Astrocyte of the hippocampus (primary cell): ENCODE measurements around the gene C1orf35.
"Not testable (repeated sequence)": the region's sequence is repeated elsewhere in the genome, so short reads cannot be mapped to it uniquely, and the experiment has no call there.

Source experiments
- DNase-seq: peaks from one replicate; pipeline ENCODE4 v3.0.0; 2011; ENCODE audit warnings: low read depth, low spot score

Gene C1orf35

DNA sequence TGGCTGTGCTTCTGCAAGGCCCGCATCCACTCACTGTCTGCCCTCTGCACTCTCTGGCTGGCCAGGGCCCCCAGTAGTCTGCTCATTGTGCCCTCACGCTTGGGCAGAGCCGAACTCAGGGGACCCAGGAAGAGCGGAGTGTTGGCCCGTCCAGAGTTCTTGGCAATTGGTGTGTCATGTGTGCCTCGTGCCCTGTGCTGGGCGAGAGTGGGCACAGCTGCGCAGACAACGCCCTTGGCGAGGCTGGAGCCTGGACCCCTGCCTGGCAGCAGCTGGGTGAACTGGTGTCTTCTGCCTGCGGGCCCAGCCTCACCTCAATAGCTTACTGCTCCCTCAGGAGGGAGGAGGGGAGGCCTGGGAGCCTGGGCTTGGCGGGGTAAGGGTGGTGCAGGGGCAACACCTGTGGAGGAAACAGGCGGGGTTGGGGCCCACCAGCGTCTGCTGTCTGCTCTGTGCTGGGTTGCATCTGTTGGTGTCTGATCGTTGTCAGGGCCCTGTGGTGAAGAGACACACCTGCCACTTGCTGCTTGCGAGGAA lies 39.1 kb upstream of the C1orf35 start:
- DNase-seq = no peak

- peak; percentile 90 for DNase-seq
These were observed 38.3 kb upstream of the C1orf35 start for GRCh38 chr1:228141226-228142044.

GRCh38 chr1:228140724-228141225 lies 37.6 kb upstream of the C1orf35 start:
- DNase-seq = no peak

DNA sequence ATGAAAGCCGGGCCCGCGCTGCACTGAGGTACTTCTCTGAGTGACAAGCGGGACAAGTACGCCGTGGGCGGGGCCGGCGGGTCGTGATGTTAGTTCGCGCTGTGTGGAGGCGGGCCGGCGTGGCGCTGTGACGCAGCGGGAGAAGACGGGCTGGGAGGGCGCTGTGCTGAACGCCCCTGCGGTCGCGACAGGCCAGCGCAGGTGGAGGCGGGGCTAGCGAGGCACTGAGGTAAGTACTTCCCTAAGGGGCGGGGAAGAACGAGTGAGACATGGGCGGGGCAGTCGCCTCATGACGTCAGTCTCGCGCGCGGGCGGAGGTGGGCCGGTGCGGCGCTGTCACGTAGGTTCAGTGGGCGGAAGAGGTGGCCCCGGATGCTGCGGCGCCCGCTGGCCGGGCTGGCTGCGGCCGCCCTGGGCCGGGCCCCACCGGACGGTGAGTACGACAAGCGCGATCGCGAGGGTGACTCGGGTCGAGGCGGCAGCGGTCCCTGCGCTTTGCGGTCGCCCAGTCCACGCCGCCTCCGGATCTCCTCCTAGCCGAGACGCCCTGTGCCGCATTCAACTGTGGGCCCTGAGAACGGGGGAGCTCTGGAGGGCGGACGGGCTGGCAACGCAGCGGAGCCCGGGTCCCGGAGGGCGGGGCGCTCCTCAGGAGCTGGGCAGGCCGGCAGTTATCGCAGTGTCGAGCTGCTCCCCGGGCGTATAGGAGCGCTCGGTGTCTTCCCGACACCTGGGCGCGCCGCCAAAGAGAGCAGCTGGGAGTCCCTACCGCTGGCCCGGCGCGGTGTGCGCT lies 37.0 kb upstream of the C1orf35 start, which contains the start of gene GUK1:
Gene GUK1 (plus strand): TSS at position 349 of the 793 bp plus-strand sequence. CDS start 24 bp downstream, at position 373.
- DNase-seq = peak; percentile 100

GRCh38 chr1:228139406-228139930 lies 36.3 kb upstream of the C1orf35 start:
- DNase-seq = no peak

- DNase-seq = no peak
These were observed 33.8 kb upstream of the C1orf35 start for GRCh38 chr1:228136901-228137300.

- DNase-seq = no peak
These were observed 31.5 kb upstream of the C1orf35 start for GRCh38 chr1:228134591-228134990.

DNA sequence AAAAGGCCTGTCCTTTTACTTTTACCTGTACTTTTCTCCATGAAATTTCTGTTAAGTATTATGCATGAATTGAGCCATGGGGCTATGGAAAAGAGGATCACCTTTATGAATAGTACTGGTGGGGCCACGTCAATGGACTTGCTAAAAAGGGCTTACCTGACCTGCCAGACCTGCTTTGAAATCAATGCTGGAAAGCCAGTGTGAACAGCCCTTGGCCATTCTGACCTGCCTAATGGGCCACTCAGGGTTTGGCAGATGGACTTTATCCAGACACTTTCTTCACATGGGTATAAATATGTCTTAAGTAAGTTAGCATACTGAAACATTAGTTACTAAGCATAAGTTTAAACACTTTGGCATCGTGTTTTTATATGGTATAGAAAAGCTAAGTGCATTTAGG lies 28.6 kb upstream of the C1orf35 start:
- no peak for DNase-seq

- no peak for DNase-seq
These were observed 22.1 kb upstream of the C1orf35 start for GRCh38 chr1:228125185-228125584.

- no peak for DNase-seq
These were observed 20.4 kb upstream of the C1orf35 start for GRCh38 chr1:228123505-228123904.

DNA sequence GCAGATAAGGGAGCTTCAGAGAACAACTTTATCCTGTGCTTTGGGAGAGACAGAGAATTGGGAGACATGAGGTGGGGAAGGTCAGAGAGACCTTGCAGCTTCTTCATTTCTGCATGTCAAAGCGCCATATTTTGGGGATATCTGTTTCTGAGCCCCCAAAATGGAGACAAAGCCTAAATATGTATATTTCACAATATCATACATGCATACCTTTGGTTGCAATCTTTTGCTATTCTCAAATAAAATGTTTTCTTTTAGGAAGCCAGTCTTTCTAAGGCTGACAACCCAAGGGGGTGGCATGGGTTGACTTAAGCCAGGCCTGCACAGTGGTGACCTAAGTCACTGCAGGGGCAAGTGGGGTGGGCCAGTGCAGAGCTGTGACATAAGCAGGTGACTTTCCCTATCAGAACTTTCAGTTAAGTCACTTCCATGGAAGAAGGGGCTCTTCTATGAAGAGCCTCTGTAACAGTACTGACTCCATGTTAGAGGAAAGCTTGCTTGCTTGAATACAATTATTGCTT lies 19.9 kb upstream of the C1orf35 start:
- DNase-seq = no peak

DNA sequence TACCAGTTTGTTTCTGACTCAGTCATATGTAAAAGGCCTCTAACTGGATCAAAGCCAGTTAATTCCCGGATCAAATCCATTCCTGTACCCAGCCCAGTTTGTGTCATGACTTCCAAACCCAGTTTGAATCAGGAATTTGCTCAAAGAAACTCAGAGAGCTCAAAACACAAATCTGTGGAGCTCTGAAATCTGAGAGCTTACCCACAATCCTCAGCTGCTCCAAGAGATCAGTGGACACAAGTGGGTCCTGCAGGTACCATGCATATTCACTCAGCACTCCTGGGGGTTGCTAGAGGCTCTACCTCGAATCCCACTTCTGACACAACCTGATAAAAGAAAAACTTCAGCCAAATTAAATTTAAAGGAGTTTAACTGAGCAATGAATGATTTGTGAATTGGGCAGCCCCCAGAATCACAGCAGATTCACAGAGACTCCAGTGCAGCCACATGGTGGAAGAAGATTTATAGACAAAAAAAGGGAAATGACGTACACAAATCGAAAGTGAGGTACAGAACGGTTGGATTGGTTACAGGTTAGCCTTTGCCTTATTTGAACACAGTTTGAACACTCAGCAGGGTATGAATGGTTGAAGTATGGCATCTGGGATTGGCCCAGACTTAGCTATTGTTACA lies 17.8 kb upstream of the C1orf35 start:
- no peak for DNase-seq

DNA sequence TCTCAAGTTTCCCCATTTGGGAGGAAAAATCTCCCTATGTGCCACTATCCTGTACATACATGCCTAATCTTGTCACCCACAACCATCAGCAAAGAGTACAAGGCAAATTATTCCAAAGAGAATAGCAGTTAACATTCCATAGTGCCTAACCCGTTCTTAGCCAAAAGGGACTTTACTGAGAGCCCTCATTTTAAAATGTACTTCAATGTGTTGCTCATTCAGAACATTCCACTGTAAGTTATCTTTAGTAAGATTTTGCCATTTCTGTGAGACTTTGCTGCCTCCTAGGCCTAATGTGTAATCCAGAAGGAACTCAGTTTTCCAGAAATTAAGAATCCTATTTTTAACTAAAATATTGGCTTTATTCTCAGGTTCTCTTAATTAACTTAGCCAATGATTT lies 17.2 kb upstream of the C1orf35 start:
- DNase-seq = no peak

DNA sequence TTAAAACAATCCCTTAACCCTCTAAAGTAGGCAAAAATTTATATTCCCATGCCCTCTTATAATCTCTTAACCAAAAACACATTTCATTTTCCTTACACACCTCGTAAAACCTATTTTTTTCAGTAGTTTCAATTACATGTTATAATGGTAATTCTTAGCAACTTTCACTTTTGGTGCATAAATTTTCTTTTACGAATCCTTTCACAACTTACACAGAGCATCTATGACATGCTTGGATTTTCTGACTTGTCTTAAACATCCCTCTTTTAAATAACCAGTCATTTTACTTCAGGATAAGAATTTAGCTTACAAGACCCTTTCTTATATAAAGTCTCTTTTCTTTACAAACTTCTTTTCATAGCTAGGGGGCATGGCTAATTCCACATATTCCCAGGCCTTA lies 14.9 kb upstream of the C1orf35 start:
- no peak for DNase-seq

GRCh38 chr1:228117335-228117734 lies 14.2 kb upstream of the C1orf35 start:
- no peak for DNase-seq

DNA sequence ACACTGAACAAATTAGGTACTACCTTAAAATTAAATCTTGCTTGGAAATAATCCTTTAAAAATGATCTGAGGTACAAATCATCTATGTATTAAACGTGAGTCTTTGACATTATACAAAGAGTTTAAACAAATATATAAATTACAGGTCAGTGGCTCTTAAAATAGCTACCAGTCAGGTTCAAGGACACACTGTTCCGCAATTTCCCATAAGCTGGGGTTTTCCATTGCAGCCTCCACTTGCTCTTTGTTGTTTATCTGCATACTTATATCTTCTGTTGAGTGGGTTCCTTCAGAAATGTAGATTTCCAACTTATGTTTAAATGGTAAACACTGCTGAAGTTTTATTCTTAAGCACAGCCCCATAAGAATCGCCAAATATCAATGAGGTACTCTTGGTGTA lies 11.7 kb upstream of the C1orf35 start:
- DNase-seq = no peak

- DNase-seq = no peak
These were observed 9.5 kb upstream of the C1orf35 start for GRCh38 chr1:228112617-228113016.

- no peak for DNase-seq
These were observed 9.0 kb upstream of the C1orf35 start for GRCh38 chr1:228112167-228112566.

DNA sequence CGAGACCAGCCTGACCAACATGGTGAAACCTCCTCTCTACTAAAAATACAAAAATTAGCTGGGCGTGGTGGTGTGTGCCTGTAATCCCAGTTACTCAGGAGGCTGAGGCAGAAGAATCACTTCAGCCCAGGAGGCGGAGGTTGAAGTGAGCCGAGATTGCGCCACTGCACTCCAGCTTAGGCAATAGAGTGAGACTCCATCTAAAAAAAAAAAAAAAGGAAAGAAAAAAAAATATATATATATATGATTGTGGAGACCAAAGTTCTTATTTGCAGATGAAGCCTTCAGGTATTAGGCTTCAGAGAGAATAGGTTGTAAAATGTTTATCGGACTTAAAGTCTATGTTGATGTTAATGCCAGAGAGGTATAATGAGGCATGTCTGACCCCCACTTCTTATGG lies 8.2 kb upstream of the C1orf35 start:
- DNase-seq = not testable (repeated sequence)

DNA sequence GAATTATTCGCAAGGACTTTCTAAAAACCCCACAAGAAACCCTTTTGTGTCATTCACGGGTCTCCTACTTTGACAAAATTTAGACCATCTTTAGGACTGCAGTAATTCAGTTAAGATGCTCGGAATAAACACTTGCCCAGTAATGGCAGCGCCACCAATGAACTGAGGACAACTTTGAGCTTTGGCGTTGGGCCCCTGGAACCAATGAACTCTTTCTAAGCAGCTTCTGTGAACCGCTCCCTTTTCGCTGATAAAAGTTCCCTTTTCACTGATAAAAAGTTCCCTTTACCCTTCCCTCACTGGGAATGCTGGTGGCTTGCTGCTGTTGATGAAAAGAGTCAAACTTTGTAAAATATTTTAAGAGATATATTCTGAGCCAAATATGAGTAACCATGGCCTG lies 7.4 kb upstream of the C1orf35 start:
- no peak for DNase-seq

DNA sequence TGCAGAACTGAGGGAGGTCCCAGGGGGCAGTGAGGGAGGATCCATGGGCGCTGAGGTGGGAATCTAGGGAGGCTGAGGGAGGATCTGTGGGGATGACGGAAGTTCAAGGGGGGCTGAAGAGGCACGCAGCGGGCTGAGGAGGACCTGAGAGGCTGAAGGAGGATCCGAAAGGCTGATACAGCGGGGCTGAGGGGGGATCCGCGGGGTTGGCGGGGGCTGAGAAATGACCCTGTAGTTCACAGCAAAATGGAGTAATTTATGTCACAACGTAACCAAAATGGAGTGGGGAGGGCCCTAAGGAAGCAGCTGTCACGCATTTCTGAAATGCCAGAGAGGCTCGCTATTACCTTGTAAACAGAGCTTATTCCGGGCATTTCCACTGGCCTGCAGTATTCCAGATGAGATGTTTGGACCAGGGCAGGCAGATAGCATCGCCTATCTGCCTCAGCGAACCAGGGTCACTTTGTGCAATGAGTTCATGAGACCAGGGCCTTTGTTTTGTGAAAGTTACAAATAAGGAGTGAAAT lies 6.9 kb upstream of the C1orf35 start:
- peak; percentile 17 for DNase-seq
